H1 (cell line): Measurements from ENCODE around the gene KIF5C. TPM values are rescaled to one million over a fixed set of nuclear protein-coding genes. Genes with fewer than 3 reads are reported as not detected.

Experiments used
- CTCF ChIA-PET: fragments of 300-600 bp; sonication (Branson Sonifier 250); formaldehyde crosslinking; loops from one replicate; lab custom pipeline; 2021; ENCODE audit not compliant: partially characterized antibody; lab: Charles Lee
- POLR2A ChIA-PET: fragments of 300-600 bp; sonication (Branson Sonifier 250); formaldehyde crosslinking; loops from one replicate; lab custom pipeline; 2021; ENCODE audit warnings: inconsistent platforms; ENCODE audit not compliant: partially characterized antibody; lab: Charles Lee
- DNase-seq, 2 experiments: peaks; one replicate each; pipeline versions ENCODE4 v3.0.0 to v3.0.0-alpha.2; 2010 to 2022; ENCODE audit warnings: low spot score in 2 of 2, low read depth in 1 of 2, mixed read lengths in 1 of 2
- FAIRE-seq: peaks from 2 replicates; lab custom pipeline; 2011; peaks lifted over from hg19 to GRCh38; lab: Jason Lieb, UNC
- H2AFZ ChIP-seq: 2 replicates; pipeline ENCODE4 v1.8.1; 2012; ENCODE audit warnings: low read length, inconsistent platforms
- H2AK5ac ChIP-seq: 2 replicates; pipeline ENCODE4 v1.6.1; 2013; ENCODE audit warnings: low read depth, low read length
- H2BK120ac ChIP-seq: replicated peaks from 2 replicates; pipeline ENCODE3; 2013; ENCODE audit warnings: low read depth, low read length, inconsistent platforms
- H2BK12ac ChIP-seq: 2 replicates; pipeline ENCODE4 v1.6.1; 2013; ENCODE audit warnings: low read depth, low read length
- H2BK15ac ChIP-seq: 2 replicates; pipeline ENCODE4 v1.6.1; 2013; ENCODE audit warnings: low read length
- H2BK20ac ChIP-seq: 2 replicates; pipeline ENCODE4 v1.6.1; 2013; ENCODE audit warnings: low read length
- H2BK5ac ChIP-seq: 2 replicates; pipeline ENCODE4 v1.6.1; 2013; ENCODE audit warnings: low read depth, low read length
- H3K14ac ChIP-seq: 2 replicates; pipeline ENCODE4 v1.6.1; 2013; ENCODE audit warnings: inconsistent platforms; ENCODE audit not compliant: insufficient read length
- H3K18ac ChIP-seq: 2 replicates; pipeline ENCODE4 v1.6.1; 2013; ENCODE audit warnings: low read length; ENCODE audit errors: extremely low read depth
- H3K23ac ChIP-seq: 2 replicates; pipeline ENCODE4 v1.6.1; 2013; ENCODE audit warnings: inconsistent platforms; ENCODE audit not compliant: insufficient read length
- H3K23me2 ChIP-seq: 2 replicates; pipeline ENCODE4 v1.6.1; 2013; ENCODE audit warnings: low read depth, low read length
- H3K27ac ChIP-seq: 2 replicates; pipeline ENCODE4 v1.6.1; 2011; ENCODE audit warnings: low read depth, low read length, inconsistent platforms
- H3K27me3 ChIP-seq, 4 experiments: replicated peaks in 1 of 4; 1 replicate in 1 of 4; 2 replicates in 3 of 4; pipeline versions ENCODE4 v1.6.1 to v1.8.1; 2011 to 2013; ENCODE audit warnings: low read length in 3 of 4, mild to moderate bottlenecking in 3 of 4, inconsistent platforms in 2 of 4, mixed read lengths in 2 of 4, moderate library complexity in 1 of 4; ENCODE audit not compliant: control insufficient read depth in 3 of 4, insufficient read depth in 3 of 4; ENCODE audit errors: extremely low read depth in 1 of 4
- H3K36me3 ChIP-seq, 4 experiments: 2 replicates each; pipeline versions ENCODE4 v1.6.1 to v1.8.1; 2011 to 2013; ENCODE audit warnings: mild to moderate bottlenecking in 4 of 4, low read length in 3 of 4, moderate library complexity in 2 of 4, control low read depth in 1 of 4, inconsistent platforms in 1 of 4; ENCODE audit not compliant: insufficient read depth in 4 of 4, control insufficient read depth in 2 of 4
- H3K4ac ChIP-seq: replicated peaks from 2 replicates; pipeline ENCODE3; 2013; ENCODE audit warnings: low read length, low read depth, mixed read lengths, inconsistent platforms; ENCODE audit not compliant: insufficient read length
- H3K4me1 ChIP-seq, 4 experiments: replicated peaks in 1 of 4; 1 replicate in 1 of 4; 2 replicates in 3 of 4; pipeline versions ENCODE4 v1.6.1 to v1.8.1; 2011 to 2013; ENCODE audit warnings: low read length in 3 of 4, inconsistent platforms in 2 of 4, mixed read lengths in 1 of 4; ENCODE audit not compliant: insufficient read depth in 4 of 4, control insufficient read depth in 3 of 4
- H3K4me2 ChIP-seq, 2 experiments: 2 replicates each; pipeline versions ENCODE4 v1.6.1 to v1.8.1; 2011 to 2013; ENCODE audit warnings: low read depth in 2 of 2, low read length in 2 of 2, control low read depth in 1 of 2, inconsistent platforms in 1 of 2, mild to moderate bottlenecking in 1 of 2; ENCODE audit not compliant: insufficient read depth in 1 of 2
- H3K4me3 ChIP-seq, 4 experiments: fragments of 200-600, 300-600 bp in 1 of 4; sonication (generic), shearing (Covaris generic), sonication (Bioruptor Twin) in 1 of 4; 2 replicates each; pipeline versions ENCODE4 v1.5.1 to v1.8.1; 2011 to 2016; ENCODE audit warnings: low read length in 4 of 4, low read depth in 3 of 4, control low read depth in 2 of 4, inconsistent platforms in 2 of 4, mild to moderate bottlenecking in 2 of 4, mixed read lengths in 1 of 4, moderate library complexity in 1 of 4; ENCODE audit not compliant: insufficient read depth in 2 of 4; ENCODE audit errors: extremely low read depth in 1 of 4
- H3K56ac ChIP-seq: replicated peaks from 2 replicates; pipeline ENCODE3; 2013; ENCODE audit warnings: low read depth, mild to moderate bottlenecking, mixed read lengths, low read length, inconsistent platforms; ENCODE audit not compliant: insufficient read length
- H3K79me1 ChIP-seq: 2 replicates; pipeline ENCODE4 v1.6.1; 2013; ENCODE audit warnings: low read depth, low read length, control low read depth
- H3K79me2 ChIP-seq, 2 experiments: 2 replicates each; pipeline versions ENCODE4 v1.6.1 to v1.8.1; 2012 to 2013; ENCODE audit warnings: low read length in 2 of 2, mild to moderate bottlenecking in 2 of 2, inconsistent platforms in 1 of 2; ENCODE audit not compliant: insufficient read depth in 2 of 2, control insufficient read depth in 1 of 2
- H3K9ac ChIP-seq, 4 experiments: replicated peaks in 1 of 4; 1 replicate in 1 of 4; 2 replicates in 3 of 4; pipeline versions ENCODE4 v1.6.1 to v1.8.1; 2011 to 2013; ENCODE audit warnings: low read depth in 3 of 4, low read length in 3 of 4, control low read depth in 2 of 4, mild to moderate bottlenecking in 2 of 4, moderate library complexity in 2 of 4, inconsistent platforms in 1 of 4; ENCODE audit errors: extremely low read depth in 1 of 4
- H3K9me3 ChIP-seq, 2 experiments: 2 replicates each; pipeline versions ENCODE4 v1.6.1 to v1.8.1; 2012 to 2013; ENCODE audit warnings: mild to moderate bottlenecking in 2 of 2, moderate library complexity in 2 of 2, control low read depth in 1 of 2, inconsistent platforms in 1 of 2, low read depth in 1 of 2, low read length in 1 of 2, mixed read lengths in 1 of 2; ENCODE audit not compliant: insufficient read depth in 2 of 2
- H4K20me1 ChIP-seq, 2 experiments: replicated peaks in 1 of 2; 2 replicates each; pipeline versions ENCODE3 to v1.8.1; 2011 to 2013; ENCODE audit warnings: inconsistent platforms in 2 of 2, low read length in 2 of 2, mild to moderate bottlenecking in 1 of 2; ENCODE audit not compliant: insufficient read depth in 2 of 2, control insufficient read depth in 1 of 2
- H4K5ac ChIP-seq: 2 replicates; pipeline ENCODE4 v1.6.1; 2013; ENCODE audit warnings: low read length, low read depth, mixed read lengths, inconsistent platforms; ENCODE audit not compliant: insufficient read length
- H4K8ac ChIP-seq: 2 replicates; pipeline ENCODE4 v1.8.0; 2013; ENCODE audit warnings: mild to moderate bottlenecking, moderate library complexity, low read length, inconsistent platforms; ENCODE audit not compliant: insufficient read depth; ENCODE audit errors: extremely low read depth
- H4K91ac ChIP-seq: replicated peaks from 2 replicates; pipeline ENCODE3; 2013; ENCODE audit warnings: low read length, mixed read lengths, inconsistent platforms; ENCODE audit not compliant: insufficient read length
- BRCA1 ChIP-seq: IDR thresholded peaks from 2 replicates; pipeline ENCODE4 v1.6.1; 2012; ENCODE audit warnings: low read depth, low read length, improper control_type of control experiment
- RAD21 ChIP-seq, 2 experiments: IDR thresholded peaks in 1 of 2; conservative IDR thresholded peaks in 1 of 2; 2 replicates each; pipeline ENCODE4 v1.6.1; 2011; ENCODE audit warnings: low read depth in 2 of 2, low read length in 2 of 2, improper control_type of control experiment in 1 of 2, inconsistent platforms in 1 of 2, mild to moderate bottlenecking in 1 of 2, moderate library complexity in 1 of 2
- RXRA ChIP-seq: IDR thresholded peaks from 2 replicates; pipeline ENCODE4 v1.6.1; 2011; ENCODE audit warnings: low read depth, mild to moderate bottlenecking, low read length, moderate library complexity; ENCODE audit not compliant: insufficient read depth
- TAF7 ChIP-seq: optimal IDR thresholded peaks from 2 replicates; pipeline ENCODE3; 2011; ENCODE audit warnings: low read depth, mild to moderate bottlenecking, inconsistent platforms, low read length, moderate library complexity, borderline replicate concordance
- WGBS, 2 experiments: shearing (Covaris generic) in 1 of 2; methylation state at CpG; one replicate each; pipeline versions ENCODE4 v1.1.6 to v1.1.7; 2013 to 2015; ENCODE audit warnings: low lambda C conversion rate in 2 of 2, mixed read lengths in 2 of 2, inconsistent platforms in 1 of 2, low coverage in 1 of 2, missing lambda C conversion rate in 1 of 2; ENCODE audit not compliant: insufficient replicate concordance in 2 of 2, insufficient coverage in 1 of 2, insufficient read length in 1 of 2; ENCODE audit errors: extremely low coverage in 1 of 2, missing lambda C conversion rate in 1 of 2; 5-methylcytosine and 5-hydroxymethylcytosine counted together
- polyA plus RNA-seq, 7 experiments: library from polyadenylated mRNA; depleted of rRNA in 3 of 7; stranded (reverse) in 5 of 7; unstranded in 2 of 7; fragments of >200 nt in 5 of 7; fragments of 200-250 nt in 2 of 7; gene quantifications; 1 replicate in 5 of 7; 2 replicates in 1 of 7; 4 replicates in 1 of 7; pipeline versions ENCODE4 v1.2.1 to v1.2.3, GENCODE V29; 2011 to 2013; ENCODE audit warnings: missing spikeins in 2 of 7, mixed read lengths in 2 of 7
- total RNA-seq: library from RNA; stranded (reverse); fragmentation: NEBNext Ultra II Directional; extraction: Animal tissue kit (Norgen Biotek cat#: 25700); gene quantifications from 2 replicates; pipeline ENCODE4 v1.2.1, GENCODE V29; 2021

The KIF5C gene
- total and polyA plus RNA-seq, 2 of the 8 experiments (the other 6 are each of a cell fraction or from before 2014, with no cell fraction given): 16.3 to 66.4 TPM

- Histone ChIP-seq H3K36me3 (no peaks in the 10 kb centered on the region), H3K9me3 (no peaks in the 10 kb centered on the region), H2AFZ (no peak overlapping the region), H4K91ac (no peak overlapping the region), H3K56ac (no peak overlapping the region), H2BK15ac (no peak overlapping the region), H3K27ac (no peak overlapping the region), H3K4ac (no peak overlapping the region), H2BK12ac (no peak overlapping the region), H3K4me2 (no peak overlapping the region), H3K23ac (no peak overlapping the region), H2BK20ac (no peak overlapping the region), H3K4me1 (peaks cover 0 to 2% (median 0%) of the 10 kb centered on the region in 4 experiments; a peak in 1 of 7 replicates), H3K27me3 (no peaks in the 10 kb centered on the region)
- FAIRE-seq: no peak
- TF ChIP-seq BRCA1: no peak
- TF ChIP-seq RAD21 (IDR thresholded peaks at IDR 0.05 in 1 of 2, conservative IDR thresholded peaks at IDR 0.05 in 1 of 2; ENCODE audit: low read depth in 2 of 2, low read length in 2 of 2): no peak
- TF ChIP-seq TAF7: no peak
- TF ChIP-seq RXRA: no peak
- TF ChIP-seq, all 59 proteins: peak for 0
- CTCF ChIA-PET: interaction anchor here (0.7 kb wide), 1 partner anchor 846 kb away, joined by 4 read pairs; no protein-coding TSS in a partner anchor
- no peak overlapping the region for H2AK5ac ChIP-seq
- no peak overlapping the region for H4K8ac ChIP-seq
- H2BK120ac ChIP-seq: no peak overlapping the region
- POLR2A ChIA-PET: no interaction called here
- H3K14ac ChIP-seq: no peak overlapping the region
- no peak for DNase-seq
- H3K23me2 ChIP-seq: no peaks in the 10 kb centered on the region; the same call in 1 of the 2 replicates
- H2BK5ac ChIP-seq: no peak overlapping the region
- no peak overlapping the region for H3K18ac ChIP-seq
- H4K20me1 ChIP-seq: no peaks in the 10 kb centered on the region
- H3K9ac ChIP-seq: no peak overlapping the region
- no peaks in the 10 kb centered on the region for H3K79me2 ChIP-seq
- H3K79me1 ChIP-seq: no peaks in the 10 kb centered on the region
- WGBS, 2 experiments: 84% methylated on average over 3 of the region's 3 CpGs; no CpG with 5 or more reads in 1 of the 2 experiments
- H3K4me3 ChIP-seq: no peak overlapping the region
- H4K5ac ChIP-seq: no peak overlapping the region
These were observed 187.5 kb downstream of the KIF5C start for GRCh38 chr2:149062531-149062930.
